ENCODE measurements around the gene ABHD4. TPM values are rescaled to one million over a fixed set of nuclear protein-coding genes. Genes with fewer than 3 reads are reported as not detected.
"Not testable (repeated sequence)": the region's sequence is repeated elsewhere in the genome, so short reads cannot be mapped to it uniquely, and the experiment has no call there.

Gene ABHD4
- total RNA-seq, 4 donors from 2014 or later = 17.5 to 41.1 (median 23.1) TPM

- H3K27ac ChIP-seq = no peak overlapping the region
- WGBS, 2 donors (ENCODE audit: low coverage in 1 of 2) = 66 to 69% methylated on average over 5 of the region's 5 CpGs
- no peak for TF ChIP-seq EP300 (IDR thresholded peaks at IDR 0.05; ENCODE audit: low read depth)
- no peak for TF ChIP-seq CTCF (IDR thresholded peaks at IDR 0.05)
- TF ChIP-seq POLR2A (IDR thresholded peaks at IDR 0.05) = no peak
- no peak for TF ChIP-seq POLR2AphosphoS5 (IDR thresholded peaks at IDR 0.05)
- no peak for DNase-seq
- intact Hi-C loops (cut with DNase I; ENCODE audit: low total_unique reads) = no loop called here
- in situ Hi-C loops (cut with MboI; ENCODE audit: low pct_ligation_motif_present in 1 of 4, low pct_unique_long_range_greater_than_20kb in 1 of 4, low sequenced_read_pairs in 3 of 4) = no loop called here
- no peaks in the 10 kb centered on the region for H3K27me3 ChIP-seq
- H3K4me3 ChIP-seq = no peak overlapping the region
- H3K36me3 ChIP-seq = no peaks in the 10 kb centered on the region
- H3K4me1 ChIP-seq = no peaks in the 10 kb centered on the region
- H3K9me3 ChIP-seq = no peaks in the 10 kb centered on the region
Observed at GRCh38 chr14:22629361-22629760, 31.3 kb downstream of the ABHD4 start.

GRCh38 chr14:22630066-22630465, 32.0 kb downstream of the ABHD4 start:
- TF ChIP-seq POLR2A (IDR thresholded peaks at IDR 0.05) = no peak
- no peak for TF ChIP-seq CTCF (IDR thresholded peaks at IDR 0.05)
- TF ChIP-seq POLR2AphosphoS5 (IDR thresholded peaks at IDR 0.05) = no peak
- no peak for TF ChIP-seq EP300 (IDR thresholded peaks at IDR 0.05; ENCODE audit: low read depth)
- H3K36me3 ChIP-seq = no peaks in the 10 kb centered on the region
- no peaks in the 10 kb centered on the region for H3K27me3 ChIP-seq
- in situ Hi-C loops (cut with MboI; ENCODE audit: low pct_ligation_motif_present in 1 of 4, low pct_unique_long_range_greater_than_20kb in 1 of 4, low sequenced_read_pairs in 3 of 4) = no loop called here
- no peaks in the 10 kb centered on the region for H3K9me3 ChIP-seq
- WGBS, 2 donors (ENCODE audit: low coverage in 1 of 2) = 90 to 100% methylated on average over 2 to 3 of the region's 3 CpGs
- no peak for DNase-seq
- intact Hi-C loops (cut with DNase I; ENCODE audit: low total_unique reads) = no loop called here
- no peaks in the 10 kb centered on the region for H3K4me1 ChIP-seq
- H3K27ac ChIP-seq = no peak overlapping the region
- no peak overlapping the region for H3K4me3 ChIP-seq

- no peak for DNase-seq
- H3K27me3 ChIP-seq = no peaks in the 10 kb centered on the region
- in situ Hi-C loops (cut with MboI; ENCODE audit: low pct_ligation_motif_present in 1 of 4, low pct_unique_long_range_greater_than_20kb in 1 of 4, low sequenced_read_pairs in 3 of 4) = no loop called here
- WGBS, 2 donors (ENCODE audit: low coverage in 1 of 2) = 60 to 85% methylated on average over 1 to 2 of the region's 2 CpGs
- TF ChIP-seq CTCF (IDR thresholded peaks at IDR 0.05) (no peak), POLR2AphosphoS5 (IDR thresholded peaks at IDR 0.05) (no peak), EP300 (IDR thresholded peaks at IDR 0.05; ENCODE audit: low read depth) (no peak), POLR2A (IDR thresholded peaks at IDR 0.05) (no peak)
- no peaks in the 10 kb centered on the region for H3K9me3 ChIP-seq
- H3K4me1 ChIP-seq = no peaks in the 10 kb centered on the region
- no peaks in the 10 kb centered on the region for H3K36me3 ChIP-seq
- H3K4me3 ChIP-seq = no peak overlapping the region
- intact Hi-C loops (cut with DNase I; ENCODE audit: low total_unique reads) = no loop called here
- H3K27ac ChIP-seq = no peak overlapping the region
Observed at GRCh38 chr14:22630486-22630885, 32.4 kb downstream of the ABHD4 start.

- Histone ChIP-seq H3K27me3 (no peaks in the 10 kb centered on the region), H3K27ac (no peak overlapping the region), H3K9me3 (no peaks in the 10 kb centered on the region), H3K4me1 (no peaks in the 10 kb centered on the region), H3K36me3 (no peaks in the 10 kb centered on the region), H3K4me3 (no peak overlapping the region)
- in situ Hi-C loops (cut with MboI; ENCODE audit: low pct_ligation_motif_present in 1 of 4, low pct_unique_long_range_greater_than_20kb in 1 of 4, low sequenced_read_pairs in 3 of 4) = no loop called here
- DNase-seq = no peak
- intact Hi-C loops (cut with DNase I; ENCODE audit: low total_unique reads) = no loop called here
- TF ChIP-seq POLR2AphosphoS5 (IDR thresholded peaks at IDR 0.05) (no peak), EP300 (IDR thresholded peaks at IDR 0.05; ENCODE audit: low read depth) (no peak), POLR2A (IDR thresholded peaks at IDR 0.05) (no peak), CTCF (IDR thresholded peaks at IDR 0.05) (no peak)
- 81 to 89% methylated on average over 6 to 8 of the region's 8 CpGs for WGBS, 2 donors (ENCODE audit: low coverage in 1 of 2)
Observed at GRCh38 chr14:22634233-22634900, 36.3 kb downstream of the ABHD4 start.

GRCh38 chr14:22635980-22636379, 37.9 kb downstream of the ABHD4 start:
- H3K27ac ChIP-seq; in situ Hi-C loops (cut with MboI; ENCODE audit: low pct_ligation_motif_present in 1 of 4, low pct_unique_long_range_greater_than_20kb in 1 of 4, low sequenced_read_pairs in 3 of 4); DNase-seq; intact Hi-C loops (cut with DNase I; ENCODE audit: low total_unique reads); H3K9me3 ChIP-seq; H3K36me3 ChIP-seq; H3K4me3 ChIP-seq; H3K27me3 ChIP-seq; H3K4me1 ChIP-seq: not testable (repeated sequence)
- 33 to 86% methylated on average over 1 of the region's 1 CpG for WGBS, 2 donors (ENCODE audit: low coverage in 1 of 2)

Data from transverse colon (tissue), 4 donors.